GM23248 (cell line): ENCODE results near the gene CRB1. TPM values are rescaled to one million over a fixed set of nuclear protein-coding genes. Genes with fewer than 3 reads are reported as not detected.
A peak's percentile ranks its signal among the peaks of the same experiment; 100 is the strongest.

ENCODE experiments used
- DNase-seq: peaks from one replicate; pipeline ENCODE4 v3.0.0-alpha.2; 2015
- H2AFZ ChIP-seq: fragments of 200-600 bp; sonication (generic); 2 replicates; pipeline ENCODE4 v1.6.1; 2016; ENCODE audit warnings: antibody characterized with exemption
- H3F3A ChIP-seq: fragments of 200-600 bp; sonication (generic); 2 replicates; pipeline ENCODE4 v1.6.1; 2016; ENCODE audit warnings: mild to moderate bottlenecking, antibody characterized with exemption, mixed run types; ENCODE audit not compliant: insufficient read depth
- H3K27ac ChIP-seq: fragments of 200-600 bp; sonication (generic); 2 replicates; pipeline ENCODE4 v1.5.1; 2016; ENCODE audit warnings: mild to moderate bottlenecking
- H3K27me3 ChIP-seq: fragments of 200-600 bp; sonication (generic); replicated peaks from 2 replicates; pipeline ENCODE4 v1.6.1; 2016; ENCODE audit warnings: mild to moderate bottlenecking; ENCODE audit not compliant: insufficient read depth
- H3K36me3 ChIP-seq: fragments of 200-600 bp; sonication (generic); 2 replicates; pipeline ENCODE4 v1.6.1; 2016; ENCODE audit warnings: low read depth, mild to moderate bottlenecking
- H3K4me1 ChIP-seq: fragments of 200-600 bp; sonication (generic); 2 replicates; pipeline ENCODE4 v1.6.1; 2016; ENCODE audit warnings: mild to moderate bottlenecking; ENCODE audit not compliant: insufficient read depth
- H3K4me2 ChIP-seq: fragments of 200-600 bp; sonication (generic); one replicate; pipeline ENCODE4 v1.6.1; 2016; ENCODE audit warnings: mild to moderate bottlenecking; ENCODE audit not compliant: unreplicated experiment
- H3K4me3 ChIP-seq: fragments of 200-600 bp; sonication (generic); 2 replicates; pipeline ENCODE4 v1.5.1; 2016; ENCODE audit warnings: mild to moderate bottlenecking
- H3K79me2 ChIP-seq: fragments of 200-600 bp; sonication (generic); 2 replicates; pipeline ENCODE4 v1.6.1; 2016; ENCODE audit warnings: mild to moderate bottlenecking; ENCODE audit not compliant: insufficient read depth
- H3K9ac ChIP-seq: fragments of 200-600 bp; sonication (generic); 2 replicates; pipeline ENCODE4 v1.6.1; 2016; ENCODE audit warnings: mild to moderate bottlenecking
- H3K9me2 ChIP-seq: fragments of 200-600 bp; sonication (generic); 2 replicates; pipeline ENCODE4 v1.6.1; 2016; ENCODE audit warnings: mixed run types, mild to moderate bottlenecking, moderate library complexity; ENCODE audit not compliant: insufficient read depth
- H3K9me3 ChIP-seq: fragments of 200-600 bp; sonication (generic); one replicate; pipeline ENCODE4 v1.6.1; 2017; ENCODE audit warnings: low read depth
- H4K20me1 ChIP-seq: fragments of 200-600 bp; sonication (generic); 2 replicates; pipeline ENCODE4 v1.6.0; 2016; ENCODE audit not compliant: insufficient read depth
- EZH2 ChIP-seq: fragments of 200-600 bp; sonication (generic); IDR thresholded peaks from 2 replicates; pipeline ENCODE4 v1.6.1; 2018; ENCODE audit warnings: antibody characterized with exemption, mild to moderate bottlenecking; ENCODE audit not compliant: insufficient read depth, poor library complexity, severe bottlenecking
- EZH2phosphoT487 ChIP-seq: fragments of 200-600 bp; sonication (generic); IDR thresholded peaks from 2 replicates; pipeline ENCODE4 v1.6.1; 2018; ENCODE audit warnings: antibody characterized with exemption, moderate library complexity, mild to moderate bottlenecking, low read depth; ENCODE audit not compliant: insufficient read depth
- WGBS, 2 experiments: methylation state at CpG; one replicate each; pipeline ENCODE4 v1.1.6; 2015 to 2017; ENCODE audit warnings: low lambda C conversion rate in 2 of 2, low coverage in 1 of 2; ENCODE audit errors: missing lambda C conversion rate in 2 of 2; 5-methylcytosine and 5-hydroxymethylcytosine counted together
- in situ Hi-C: fragments of 300-500 bp; cut with MboI; formaldehyde crosslinking; loops from 2 replicates; pipeline ENCODE4 v1.15.0; 2020
- polyA plus RNA-seq: library from polyadenylated mRNA; unstranded; fragments of >200 nt; fragmentation: Nextera tagmentation; extraction: Ambion mirVana; gene quantifications from 2 replicates; pipeline ENCODE4 v1.2.1, GENCODE V29; 2016
- total RNA-seq: library from RNA; depleted of rRNA; stranded (reverse); fragments of >200 nt; shearing (Covaris generic); gene quantifications from 2 replicates; pipeline ENCODE4 v1.2.3, GENCODE V29; 2014

Gene CRB1
- total and polyA plus RNA-seq, 2 experiments from 2014 or later, result 0.11 TPM; not detected in 1

DNA sequence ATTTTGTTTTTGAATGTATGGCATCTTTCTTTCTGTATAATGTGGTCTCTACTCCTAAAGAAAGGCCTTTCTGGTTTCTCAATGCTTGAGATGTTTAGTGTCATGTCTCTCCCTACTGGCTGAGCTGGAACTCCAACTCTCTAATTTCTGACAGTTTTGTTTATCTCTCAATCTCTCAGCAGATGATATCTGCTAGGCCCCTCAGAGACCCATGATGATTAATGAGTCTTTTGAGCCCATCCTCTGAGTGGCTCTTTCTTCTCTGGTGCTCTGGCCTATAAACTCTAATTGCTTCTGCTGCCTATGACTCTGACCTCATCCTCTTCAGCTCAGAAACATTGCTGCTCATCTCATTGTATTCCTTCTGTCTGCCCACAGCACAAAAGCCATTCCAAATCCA is 46.6 kb downstream of the CRB1 start:
- no peak overlapping the region for H3K4me3 ChIP-seq
- H3K4me1 ChIP-seq, result no peaks in the 10 kb centered on the region
- no peaks in the 10 kb centered on the region for H4K20me1 ChIP-seq
- H3K79me2 ChIP-seq, result no peaks in the 10 kb centered on the region
- in situ Hi-C loops, result no loop called here
- H3K27ac ChIP-seq, result no peak overlapping the region
- no peak overlapping the region for H3K4me2 ChIP-seq
- DNase-seq, result no peak
- TF ChIP-seq EZH2 (no peak), EZH2phosphoT487 (no peak)
- H2AFZ ChIP-seq, result no peak overlapping the region
- no peaks in the 10 kb centered on the region for H3K36me3 ChIP-seq
- no peaks in the 10 kb centered on the region for H3K27me3 ChIP-seq
- H3K9me2 ChIP-seq, result no peaks in the 10 kb centered on the region
- no peak overlapping the region for H3K9ac ChIP-seq
- H3K9me3 ChIP-seq, result no peaks in the 10 kb centered on the region
- no peaks in the 10 kb centered on the region for H3F3A ChIP-seq

DNA sequence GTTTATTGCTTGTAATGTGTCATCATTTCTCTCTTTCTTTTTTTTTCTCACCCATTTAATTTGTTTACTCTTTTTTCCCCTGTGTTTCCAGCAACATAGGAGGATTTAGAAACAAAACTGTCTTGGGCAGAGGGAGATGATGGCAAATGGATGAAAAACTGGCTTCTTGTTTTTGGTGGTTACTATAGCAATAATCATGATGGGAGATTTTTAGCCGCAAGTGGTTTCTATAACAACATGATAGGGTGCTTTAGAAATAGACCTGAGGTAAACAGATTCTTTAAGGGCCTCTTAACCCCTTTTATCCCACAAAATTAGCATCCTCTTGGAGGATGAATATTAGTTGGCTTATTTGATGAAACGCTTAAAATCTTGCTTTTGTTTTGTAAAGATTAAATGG is 51.6 kb downstream of the CRB1 start:
- Histone ChIP-seq H3K4me3 (no peak overlapping the region), H3F3A (peaks cover 8% of the 10 kb centered on the region; the same call in 1 of the 2 replicates), H4K20me1 (no peaks in the 10 kb centered on the region), H3K4me1 (peaks cover 13% of the 10 kb centered on the region; the same call in 1 of the 2 replicates), H3K27ac (no peak overlapping the region), H3K27me3 (no peaks in the 10 kb centered on the region), H3K36me3 (no peaks in the 10 kb centered on the region), H3K9me3 (no peaks in the 10 kb centered on the region), H2AFZ (no peak overlapping the region), H3K9me2 (no peaks in the 10 kb centered on the region), H3K4me2 (no peak overlapping the region), H3K9ac (no peak overlapping the region), H3K79me2 (no peaks in the 10 kb centered on the region)
- 93 to 96% methylated on average over 2 of the region's 2 CpGs for WGBS, 2 experiments
- DNase-seq, result no peak
- in situ Hi-C loops, result no loop called here
- TF ChIP-seq EZH2phosphoT487 (no peak), EZH2 (no peak)

DNA sequence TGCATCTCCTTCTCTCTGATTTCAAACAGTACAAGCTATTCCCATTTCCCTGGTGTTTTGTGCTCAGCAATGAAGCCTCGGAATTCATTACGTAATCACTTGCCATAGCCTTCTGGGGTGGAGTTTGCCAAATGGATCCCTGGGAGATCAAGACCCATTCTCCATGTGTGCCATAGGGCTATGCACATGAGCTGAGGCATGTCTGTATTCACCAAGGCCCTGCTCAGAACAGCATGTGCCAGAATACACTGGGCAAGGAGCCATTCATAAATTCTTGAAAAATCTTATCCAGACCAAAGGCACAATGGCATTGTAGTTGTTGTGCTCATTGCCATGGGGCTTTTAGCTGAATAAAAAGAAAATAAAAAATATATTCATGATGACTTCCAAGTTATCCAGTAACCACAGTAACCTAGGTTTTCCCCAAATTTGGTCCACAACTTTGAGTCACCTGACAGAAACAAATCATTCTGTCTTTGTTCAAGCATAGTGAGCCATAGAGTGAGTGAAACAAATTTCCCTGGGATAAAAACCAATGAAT is 53.0 kb downstream of the CRB1 start:
- peak overlapping the region; percentile 18; the same call in 1 of the 2 replicates for H2AFZ ChIP-seq
- peak; percentile 63 for DNase-seq
- 9 to 19% methylated on average over 2 of the region's 2 CpGs for WGBS, 2 experiments
- H3K4me3 ChIP-seq, result no peak overlapping the region
- no peaks in the 10 kb centered on the region for H3K27me3 ChIP-seq
- no peaks in the 10 kb centered on the region for H3K79me2 ChIP-seq
- in situ Hi-C loops, result no loop called here
- H3K4me2 ChIP-seq, result no peak overlapping the region
- peak overlapping the region; percentile 30 for H3K27ac ChIP-seq
- H3K9ac ChIP-seq, result no peak overlapping the region
- H3K36me3 ChIP-seq, result no peaks in the 10 kb centered on the region
- peaks cover 8% of the 10 kb centered on the region; the same call in 1 of the 2 replicates for H3F3A ChIP-seq
- H4K20me1 ChIP-seq, result no peaks in the 10 kb centered on the region
- H3K9me2 ChIP-seq, result no peaks in the 10 kb centered on the region
- no peaks in the 10 kb centered on the region for H3K9me3 ChIP-seq
- no peak for TF ChIP-seq EZH2
- TF ChIP-seq EZH2phosphoT487, result no peak
- H3K4me1 ChIP-seq, result peaks cover 13% of the 10 kb centered on the region; the same call in 1 of the 2 replicates

DNA sequence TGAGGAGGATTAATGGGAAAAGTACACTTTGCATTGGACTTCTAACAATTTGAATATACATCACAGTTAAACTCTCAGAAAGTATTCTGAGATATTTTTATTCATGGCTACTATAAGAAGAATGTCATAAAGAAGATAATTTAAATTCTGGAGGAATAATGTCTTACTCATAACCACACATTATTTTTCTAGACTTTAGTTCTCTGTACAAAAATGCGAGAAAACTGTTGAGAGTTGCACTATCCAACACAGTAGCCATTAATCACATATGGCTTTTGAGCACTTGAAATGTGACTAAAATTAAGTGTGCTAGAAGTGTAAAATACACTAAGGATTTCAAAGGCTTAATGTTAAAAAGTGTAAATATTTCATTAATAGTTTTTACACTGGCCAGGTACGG is 53.8 kb downstream of the CRB1 start:
- peak; percentile 8 for DNase-seq

More for the DNA sequence above, 53.8 kb downstream of the CRB1 start:
- TF ChIP-seq EZH2 (no peak), EZH2phosphoT487 (no peak)
- peaks cover 13% of the 10 kb centered on the region; the same call in 1 of the 2 replicates for H3K4me1 ChIP-seq
- H3K9me3 ChIP-seq, result no peaks in the 10 kb centered on the region
- H2AFZ ChIP-seq, result no peak overlapping the region
- no peak overlapping the region for H3K4me3 ChIP-seq
- in situ Hi-C loops, result no loop called here
- H3K27ac ChIP-seq, result peak overlapping the region; percentile 9
- H3K79me2 ChIP-seq, result no peaks in the 10 kb centered on the region
- no peak overlapping the region for H3K4me2 ChIP-seq
- no peaks in the 10 kb centered on the region for H3K9me2 ChIP-seq
- H3K36me3 ChIP-seq, result no peaks in the 10 kb centered on the region
- WGBS, 2 experiments, result 56 to 65% methylated on average over 2 of the region's 2 CpGs
- H3F3A ChIP-seq, result peaks cover 8% of the 10 kb centered on the region; the same call in 1 of the 2 replicates
- H4K20me1 ChIP-seq, result no peaks in the 10 kb centered on the region
- no peaks in the 10 kb centered on the region for H3K27me3 ChIP-seq
- no peak overlapping the region for H3K9ac ChIP-seq
